HG03108 (cell line): ENCODE data around the gene SND1.

Experiments used
- ATAC-seq: cut with Tn5 transposase; IDR thresholded peaks from one replicate; pipeline ENCODE4 v1.9.1; 2021; ENCODE audit warnings: moderate library complexity; ENCODE audit not compliant: unreplicated experiment

Gene SND1

DNA sequence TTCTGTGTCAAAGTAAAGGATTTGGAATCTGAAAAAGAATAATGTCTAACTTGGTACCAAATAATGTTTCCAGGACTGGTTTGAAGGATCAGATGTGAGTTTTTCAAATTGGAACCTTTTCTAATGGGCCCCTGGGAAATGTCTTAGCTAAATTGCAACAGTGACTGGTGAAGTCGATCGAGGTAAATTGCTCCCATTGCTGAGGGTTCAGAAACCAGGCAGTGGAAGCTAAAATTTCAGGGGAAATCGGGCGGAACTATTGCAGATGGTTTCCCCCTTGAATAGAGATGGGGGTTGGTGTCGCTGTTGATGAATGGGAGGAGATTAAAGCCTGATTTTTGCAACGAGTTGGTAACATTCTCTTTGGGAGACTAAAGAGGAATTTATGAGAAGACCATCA lies 112.7 kb downstream of the SND1 start:
- ATAC-seq: no peak

GRCh38 chr7:127765150-127765549 lies 113.2 kb downstream of the SND1 start:
- no peak for ATAC-seq

- no peak for ATAC-seq
Observed at GRCh38 chr7:127766831-127767459, 115.0 kb downstream of the SND1 start.

- ATAC-seq: no peak
Observed at GRCh38 chr7:127768241-127768640, 116.2 kb downstream of the SND1 start.

GRCh38 chr7:127769137-127769536 lies 117.1 kb downstream of the SND1 start:
- ATAC-seq: no peak

GRCh38 chr7:127769696-127770400 lies 117.9 kb downstream of the SND1 start:
- ATAC-seq: no peak

DNA sequence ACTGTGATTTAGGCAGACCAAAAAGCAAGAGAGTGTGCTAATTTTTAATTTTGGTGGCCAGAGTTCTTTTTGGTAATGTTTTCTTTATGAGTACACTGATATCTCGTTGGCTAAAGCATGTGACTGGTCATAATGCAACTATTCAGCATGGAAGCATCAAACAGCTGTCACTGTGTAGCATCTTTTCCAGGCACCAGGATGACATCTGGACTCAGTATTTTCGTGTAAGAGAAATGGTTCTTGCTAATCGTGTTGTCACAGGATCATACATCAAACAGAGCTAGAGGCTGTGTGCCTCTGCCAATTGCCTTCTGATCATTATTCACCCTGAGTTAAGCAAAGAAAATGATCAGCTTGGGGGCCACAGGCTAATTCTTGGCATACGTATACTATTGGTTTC lies 118.9 kb downstream of the SND1 start:
- ATAC-seq: no peak

GRCh38 chr7:127771707-127772106 lies 119.7 kb downstream of the SND1 start:
- ATAC-seq: no peak

GRCh38 chr7:127776776-127777386 lies 124.9 kb downstream of the SND1 start:
- no peak for ATAC-seq

DNA sequence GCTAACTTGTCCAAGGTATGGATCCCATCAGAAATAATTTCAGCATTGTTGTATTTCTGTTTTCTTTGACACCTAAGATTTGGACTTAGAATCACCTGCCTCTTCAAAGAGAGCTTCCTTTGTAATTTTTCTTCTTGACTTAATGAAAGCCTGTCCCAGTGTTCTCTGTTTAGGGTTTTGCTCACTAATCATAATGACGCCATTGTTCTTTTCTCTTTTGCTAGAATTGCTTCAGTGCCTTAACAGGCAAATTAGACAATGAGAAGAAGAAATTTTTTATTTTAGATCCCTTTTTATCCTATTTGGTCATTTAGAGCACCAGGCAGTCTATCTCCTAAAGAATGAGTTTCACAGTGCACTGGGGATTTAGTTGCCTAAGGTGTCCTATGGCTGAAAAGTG lies 128.5 kb downstream of the SND1 start:
- no peak for ATAC-seq

DNA sequence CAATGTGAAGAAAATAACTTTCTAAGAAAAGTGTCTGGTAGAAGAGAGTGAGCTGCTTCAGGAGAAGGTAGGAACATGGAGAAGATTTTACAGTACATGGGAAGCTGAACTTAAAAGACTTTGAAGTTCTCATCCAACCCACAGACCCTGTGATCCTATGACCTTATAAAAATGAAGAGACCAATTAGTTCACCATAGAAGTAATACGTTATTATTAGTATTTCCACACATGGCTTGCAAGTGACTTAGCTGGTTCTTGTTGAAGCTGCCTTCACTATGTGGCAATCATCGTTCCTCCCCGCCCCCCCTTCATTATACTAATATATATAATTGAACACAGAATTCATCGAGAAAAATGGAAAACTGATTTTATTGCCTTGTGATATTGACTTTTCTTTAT lies 129.1 kb downstream of the SND1 start:
- ATAC-seq: no peak

- no peak for ATAC-seq
Observed at GRCh38 chr7:127782075-127782474, 130.1 kb downstream of the SND1 start.

DNA sequence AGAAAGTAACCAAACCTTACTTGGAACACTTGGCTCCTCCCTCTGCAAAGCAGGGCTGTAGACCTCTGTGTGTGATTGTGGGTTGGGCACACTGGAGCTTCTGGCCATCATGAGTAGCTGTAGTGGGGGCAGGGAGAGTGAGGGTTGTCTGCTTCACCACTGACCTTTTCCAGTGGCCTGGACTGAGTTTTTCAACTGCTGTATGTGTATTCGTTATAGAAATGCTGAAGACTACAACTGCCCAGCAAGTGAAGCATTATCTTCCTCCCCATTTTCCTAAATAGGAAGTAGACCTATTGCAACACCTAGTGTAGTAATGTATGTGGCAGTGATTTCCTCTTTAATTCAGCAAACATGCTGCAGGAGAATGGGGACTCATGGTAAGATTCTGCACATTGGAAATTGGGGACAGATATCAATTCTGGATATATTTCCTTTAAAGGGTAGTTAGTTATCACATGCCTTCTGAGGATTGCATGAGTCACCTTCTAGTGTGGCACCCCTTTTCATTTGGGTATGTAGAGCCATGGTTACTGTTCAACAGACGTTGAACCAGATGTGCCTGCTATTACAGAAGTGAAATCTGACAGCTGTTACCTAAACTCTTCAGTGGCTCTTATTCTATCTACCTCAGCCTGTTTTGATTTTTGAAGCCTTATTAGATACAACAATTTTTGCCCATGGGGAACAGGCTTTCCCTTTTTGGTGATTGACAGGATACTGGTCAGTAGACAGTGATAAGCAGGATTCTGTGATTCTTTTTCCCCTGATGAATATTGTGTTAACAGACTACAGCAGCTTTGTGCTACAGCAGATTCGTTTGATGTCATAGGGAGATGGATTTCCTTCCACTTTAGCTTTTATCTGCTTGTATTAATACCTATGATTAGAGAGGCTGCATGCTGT lies 130.9 kb downstream of the SND1 start:
- peak; percentile 88 for ATAC-seq

GRCh38 chr7:127786184-127786583 lies 134.2 kb downstream of the SND1 start:
- no peak for ATAC-seq

- no peak for ATAC-seq
Observed at GRCh38 chr7:127789031-127789430, 137.0 kb downstream of the SND1 start.

DNA sequence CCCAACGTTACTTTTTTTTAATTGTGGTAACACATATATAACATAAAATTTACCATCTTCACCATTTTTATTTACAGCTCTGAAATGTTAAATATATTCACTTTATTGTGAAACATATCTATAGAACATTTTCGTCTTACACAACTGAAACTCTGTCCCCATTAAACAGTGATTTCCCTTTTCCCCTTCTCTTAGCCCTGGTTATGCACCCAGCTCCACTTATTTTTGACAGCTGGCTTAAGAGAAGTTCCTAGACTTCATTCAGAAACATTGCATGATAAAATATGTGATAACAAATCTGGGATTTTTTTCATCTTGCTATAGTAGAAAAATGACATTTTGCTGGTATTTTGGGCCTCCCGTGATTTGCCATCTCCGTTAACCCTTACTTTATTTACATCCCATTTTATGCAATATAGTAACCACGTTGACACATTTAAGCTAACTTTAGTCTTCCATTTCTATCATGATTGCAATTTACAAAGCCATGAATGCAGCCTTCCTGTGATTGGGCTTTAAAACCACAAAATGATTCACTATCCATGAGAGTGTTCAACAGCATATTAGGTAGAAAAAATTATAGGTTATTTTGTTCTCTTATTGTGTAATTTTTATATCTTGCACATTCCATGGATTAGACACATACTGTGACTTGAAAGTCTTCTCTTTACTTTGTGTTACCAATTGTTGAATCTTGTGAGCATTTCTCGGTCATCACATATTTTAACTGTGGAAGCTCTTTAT lies 139.6 kb downstream of the SND1 start:
- no peak for ATAC-seq

- ATAC-seq: no peak
Observed at GRCh38 chr7:127792528-127793342, 140.7 kb downstream of the SND1 start.

DNA sequence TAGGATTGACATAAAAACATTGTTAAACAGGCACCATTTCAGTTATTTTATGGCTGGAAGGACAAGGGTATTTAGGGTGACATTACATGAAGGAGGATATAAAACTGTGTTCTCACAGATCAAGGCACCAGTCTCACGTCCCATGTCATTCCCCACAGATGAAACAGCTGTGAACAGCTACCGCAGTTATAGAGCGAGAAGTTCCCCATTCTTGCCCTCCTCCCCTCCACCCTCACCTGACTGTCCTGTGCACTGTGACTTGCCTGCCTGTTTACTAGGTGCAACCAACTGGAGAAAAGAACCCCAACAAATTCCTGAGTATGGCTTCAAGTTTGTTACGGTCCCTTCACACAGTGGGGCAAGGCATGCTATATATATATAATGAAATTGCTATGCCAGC lies 141.6 kb downstream of the SND1 start:
- ATAC-seq: peak; percentile 56

- ATAC-seq: no peak
Observed at GRCh38 chr7:127794136-127794535, 142.1 kb downstream of the SND1 start.

DNA sequence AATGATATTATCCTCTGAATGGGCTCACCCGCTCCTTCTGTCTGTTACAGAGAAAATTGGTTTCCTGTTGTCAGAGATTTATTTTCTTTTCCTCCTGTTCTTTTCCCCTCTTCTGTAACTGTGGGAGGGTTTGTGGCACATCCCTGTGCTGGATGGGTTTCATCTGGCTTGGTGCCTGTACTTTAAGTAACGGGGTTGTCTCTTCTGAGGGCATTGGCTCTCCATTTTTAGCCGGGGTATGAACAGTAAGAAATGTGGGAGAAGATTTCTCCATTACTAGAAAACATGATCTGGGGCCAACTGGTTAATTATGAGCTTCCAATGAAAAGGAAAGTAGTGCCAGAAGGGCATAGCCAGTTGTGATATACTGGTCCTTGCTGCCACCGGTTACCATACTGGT lies 142.6 kb downstream of the SND1 start:
- no peak for ATAC-seq
